Esophagus muscularis mucosa (tissue), 4 donors: ENCODE measurements around the gene PPP1CA.

Source experiments
- EP300 ChIP-seq: sonication (generic); formaldehyde crosslinking; IDR thresholded peaks from one replicate; pipeline ENCODE4 v1.6.1; 2017; ENCODE audit warnings: antibody characterized with exemption
- POLR2A ChIP-seq: fragments of 450-650 bp; IDR thresholded peaks from one replicate; pipeline ENCODE4 v1.6.1; 2017; ENCODE audit warnings: antibody characterized with exemption, moderate library complexity, mild to moderate bottlenecking, low read depth
- POLR2AphosphoS5 ChIP-seq, 2 donors: sonication (generic); formaldehyde crosslinking; IDR thresholded peaks; one replicate each; pipeline ENCODE4 v1.6.1; 2017; ENCODE audit warnings: antibody characterized with exemption in 2 of 2
- TF ChIP-seq, protein P1 (sequence below), 3 experiments: fragments of 200-600 bp in 2 of 3; fragments of 450-650 bp in 1 of 3; sonication (generic) in 2 of 3; IDR thresholded peaks; one replicate each; pipeline ENCODE4 v1.5.1; 2017 to 2019; ENCODE audit warnings: antibody characterized with exemption in 3 of 3, mild to moderate bottlenecking in 2 of 3, moderate library complexity in 1 of 3

DNA sequence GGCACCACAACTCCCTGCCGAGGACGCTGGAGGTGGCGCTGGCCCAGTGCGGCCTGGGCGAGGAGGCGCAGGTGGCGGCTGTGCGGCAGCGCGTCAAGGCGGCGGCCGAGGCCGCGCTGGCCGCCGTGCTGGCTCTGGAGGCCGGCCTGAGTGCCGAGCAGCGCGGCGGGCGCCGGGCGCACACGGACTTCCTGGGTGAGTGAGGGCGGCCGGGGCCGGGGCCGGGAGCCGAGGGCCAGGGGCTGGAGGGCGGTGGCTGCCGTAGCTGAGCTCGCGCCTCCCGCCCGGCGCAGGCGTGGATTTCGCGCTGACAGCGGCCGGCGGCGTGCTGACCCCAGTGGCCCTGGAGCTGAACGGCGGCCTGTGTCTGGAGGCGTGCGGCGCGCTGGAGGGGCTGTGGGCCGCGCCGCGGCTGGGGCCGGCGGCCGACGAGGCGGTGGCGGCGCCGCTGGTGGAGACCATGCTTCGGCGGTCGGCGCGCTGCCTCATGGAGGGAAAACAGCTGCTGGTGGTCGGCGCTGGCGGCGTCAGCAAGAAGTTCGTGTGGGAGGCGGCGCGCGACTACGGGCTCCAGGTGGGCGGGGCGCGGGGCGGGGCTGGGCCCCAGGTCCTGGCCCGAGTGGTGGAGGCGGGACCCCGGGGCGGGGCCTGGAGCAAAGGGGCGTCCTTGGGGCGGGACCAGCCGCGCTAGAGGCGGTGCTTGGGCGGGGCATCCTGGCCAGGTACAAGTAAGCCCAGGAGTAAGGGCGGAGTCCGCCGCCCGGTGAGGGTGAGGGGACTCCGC is 19.2 kb upstream of the PPP1CA start:
- TF ChIP-seq, protein P1, sequence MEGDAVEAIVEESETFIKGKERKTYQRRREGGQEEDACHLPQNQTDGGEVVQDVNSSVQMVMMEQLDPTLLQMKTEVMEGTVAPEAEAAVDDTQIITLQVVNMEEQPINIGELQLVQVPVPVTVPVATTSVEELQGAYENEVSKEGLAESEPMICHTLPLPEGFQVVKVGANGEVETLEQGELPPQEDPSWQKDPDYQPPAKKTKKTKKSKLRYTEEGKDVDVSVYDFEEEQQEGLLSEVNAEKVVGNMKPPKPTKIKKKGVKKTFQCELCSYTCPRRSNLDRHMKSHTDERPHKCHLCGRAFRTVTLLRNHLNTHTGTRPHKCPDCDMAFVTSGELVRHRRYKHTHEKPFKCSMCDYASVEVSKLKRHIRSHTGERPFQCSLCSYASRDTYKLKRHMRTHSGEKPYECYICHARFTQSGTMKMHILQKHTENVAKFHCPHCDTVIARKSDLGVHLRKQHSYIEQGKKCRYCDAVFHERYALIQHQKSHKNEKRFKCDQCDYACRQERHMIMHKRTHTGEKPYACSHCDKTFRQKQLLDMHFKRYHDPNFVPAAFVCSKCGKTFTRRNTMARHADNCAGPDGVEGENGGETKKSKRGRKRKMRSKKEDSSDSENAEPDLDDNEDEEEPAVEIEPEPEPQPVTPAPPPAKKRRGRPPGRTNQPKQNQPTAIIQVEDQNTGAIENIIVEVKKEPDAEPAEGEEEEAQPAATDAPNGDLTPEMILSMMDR (IDR thresholded peaks at IDR 0.05): no peak
- no peak for TF ChIP-seq POLR2A
- no peak for TF ChIP-seq EP300
- peak; percentile 67 to 86 for TF ChIP-seq POLR2AphosphoS5 (IDR thresholded peaks at IDR 0.05)
